Peyer's patch (tissue), 4 donors: ENCODE data around the gene ROBO2. TPM values are rescaled to one million over a fixed set of nuclear protein-coding genes. Genes with fewer than 3 reads are reported as not detected.

Source experiments
- DNase-seq, 3 donors: peaks; one replicate each; pipeline ENCODE4 v3.0.0-alpha.2; 2017 to 2019
- H3K27ac ChIP-seq, 4 donors: fragments of 200-600 bp; sonication (generic); one replicate each; pipeline ENCODE4 v1.5.1; 2016 to 2019
- H3K27me3 ChIP-seq, 2 donors: fragments of 200-600 bp; sonication (generic); one replicate each; pipeline ENCODE4 v1.5.1; 2019
- H3K36me3 ChIP-seq, 3 donors: fragments of 200-600 bp; sonication (generic); one replicate each; pipeline ENCODE4 v1.5.1; 2016 to 2019
- H3K4me1 ChIP-seq, 4 donors: fragments of 200-600 bp; sonication (generic); one replicate each; pipeline ENCODE4 v1.5.1; 2016 to 2019
- H3K4me3 ChIP-seq, 4 donors: fragments of 200-600 bp; sonication (generic); 1 replicate in 3 of 4; 2 replicates in 1 of 4; pipeline ENCODE4 v1.5.1; 2016 to 2019; ENCODE audit warnings: mild to moderate bottlenecking in 1 of 4
- H3K9me3 ChIP-seq, 4 donors: fragments of 200-600 bp; sonication (generic); one replicate each; pipeline ENCODE4 v1.5.1; 2016 to 2019; ENCODE audit warnings: mild to moderate bottlenecking in 1 of 4
- POLR2A ChIP-seq, 2 donors: fragments of 450-650 bp; IDR thresholded peaks; one replicate each; pipeline ENCODE4 v1.5.1; 2017; ENCODE audit warnings: antibody characterized with exemption in 2 of 2, mild to moderate bottlenecking in 2 of 2, moderate library complexity in 2 of 2
- total RNA-seq, 4 donors: library from RNA; depleted of rRNA; stranded (reverse); fragments of >200 nt; gene quantifications; one replicate each; pipeline ENCODE4 v1.1.0, GENCODE V29; 2016
- TF ChIP-seq, protein P1 (sequence below), 6 experiments: fragments of 450-650 bp in 4 of 6; fragments of 200-600 bp in 2 of 6; sonication (generic) in 1 of 6; IDR thresholded peaks; one replicate each; pipeline ENCODE4 v1.5.1; 2017 to 2019; ENCODE audit warnings: antibody characterized with exemption in 6 of 6, mild to moderate bottlenecking in 3 of 6, moderate library complexity in 1 of 6

ROBO2 gene
- total RNA-seq, 4 donors from 2014 or later = 1.1 to 5.4 (median 3.4) TPM

DNA sequence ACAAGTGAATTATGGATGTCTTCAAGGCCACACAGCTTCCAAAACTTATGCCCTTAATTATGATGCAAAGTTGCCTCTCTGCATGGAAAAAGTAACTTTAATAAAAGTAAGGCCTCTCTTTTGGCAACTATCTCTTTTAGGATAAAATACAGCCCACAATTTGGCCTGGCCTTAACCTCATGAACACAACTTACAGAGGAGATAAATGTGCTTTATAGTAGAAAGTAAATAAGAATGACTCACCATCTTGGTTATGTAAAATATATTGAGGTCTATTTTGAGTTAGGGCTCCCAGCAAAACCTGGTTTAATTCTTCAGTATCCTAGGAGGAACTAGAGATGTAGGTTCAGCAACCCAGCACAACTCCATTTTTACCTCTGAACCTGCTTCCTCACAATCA is 164.0 kb downstream of the ROBO2 start:
- Histone ChIP-seq H3K4me1 (no peaks in the 10 kb centered on the region), H3K36me3 (no peaks in the 10 kb centered on the region), H3K27ac (no peak overlapping the region), H3K4me3 (no peak overlapping the region), H3K9me3 (no peaks in the 10 kb centered on the region), H3K27me3 (no peaks in the 10 kb centered on the region)
- no peak for DNase-seq
- no peak for TF ChIP-seq POLR2A (IDR thresholded peaks at IDR 0.05)
- TF ChIP-seq, protein P1, sequence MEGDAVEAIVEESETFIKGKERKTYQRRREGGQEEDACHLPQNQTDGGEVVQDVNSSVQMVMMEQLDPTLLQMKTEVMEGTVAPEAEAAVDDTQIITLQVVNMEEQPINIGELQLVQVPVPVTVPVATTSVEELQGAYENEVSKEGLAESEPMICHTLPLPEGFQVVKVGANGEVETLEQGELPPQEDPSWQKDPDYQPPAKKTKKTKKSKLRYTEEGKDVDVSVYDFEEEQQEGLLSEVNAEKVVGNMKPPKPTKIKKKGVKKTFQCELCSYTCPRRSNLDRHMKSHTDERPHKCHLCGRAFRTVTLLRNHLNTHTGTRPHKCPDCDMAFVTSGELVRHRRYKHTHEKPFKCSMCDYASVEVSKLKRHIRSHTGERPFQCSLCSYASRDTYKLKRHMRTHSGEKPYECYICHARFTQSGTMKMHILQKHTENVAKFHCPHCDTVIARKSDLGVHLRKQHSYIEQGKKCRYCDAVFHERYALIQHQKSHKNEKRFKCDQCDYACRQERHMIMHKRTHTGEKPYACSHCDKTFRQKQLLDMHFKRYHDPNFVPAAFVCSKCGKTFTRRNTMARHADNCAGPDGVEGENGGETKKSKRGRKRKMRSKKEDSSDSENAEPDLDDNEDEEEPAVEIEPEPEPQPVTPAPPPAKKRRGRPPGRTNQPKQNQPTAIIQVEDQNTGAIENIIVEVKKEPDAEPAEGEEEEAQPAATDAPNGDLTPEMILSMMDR (IDR thresholded peaks at IDR 0.05) = no peak

GRCh38 chr3:77204788-77205187 is 164.9 kb downstream of the ROBO2 start:
- no peak overlapping the region for H3K27ac ChIP-seq
- H3K4me3 ChIP-seq = no peak overlapping the region
- H3K9me3 ChIP-seq = no peaks in the 10 kb centered on the region
- DNase-seq = no peak
- TF ChIP-seq, protein P1 (IDR thresholded peaks at IDR 0.05) = no peak
- TF ChIP-seq POLR2A (IDR thresholded peaks at IDR 0.05) = no peak
- no peaks in the 10 kb centered on the region for H3K27me3 ChIP-seq
- H3K4me1 ChIP-seq = no peaks in the 10 kb centered on the region
- H3K36me3 ChIP-seq = no peaks in the 10 kb centered on the region

DNA sequence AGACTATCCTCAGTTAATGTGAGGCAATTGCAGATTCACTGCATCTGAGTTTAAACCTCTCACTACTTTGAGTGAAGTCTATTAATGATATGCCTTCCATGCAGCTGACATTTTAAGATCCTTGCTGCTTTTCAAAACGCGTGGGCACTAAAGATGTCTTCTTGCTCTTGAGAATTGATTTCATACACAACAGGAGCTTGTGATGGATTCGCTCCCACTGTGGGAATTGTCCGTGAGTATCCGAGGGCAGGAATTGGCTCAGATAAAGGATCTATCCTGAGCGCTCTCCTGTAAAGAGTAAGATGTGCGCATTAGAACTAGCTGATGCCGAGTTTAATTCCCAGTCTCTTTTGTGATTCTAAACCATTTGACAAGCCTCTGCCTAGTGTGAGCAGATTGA is 167.9 kb downstream of the ROBO2 start:
- no peaks in the 10 kb centered on the region for H3K36me3 ChIP-seq
- no peak for DNase-seq
- no peaks in the 10 kb centered on the region for H3K27me3 ChIP-seq
- no peaks in the 10 kb centered on the region for H3K9me3 ChIP-seq
- no peak for TF ChIP-seq POLR2A (IDR thresholded peaks at IDR 0.05)
- TF ChIP-seq, protein P1 (IDR thresholded peaks at IDR 0.05) = no peak
- no peak overlapping the region for H3K4me3 ChIP-seq
- H3K27ac ChIP-seq = no peak overlapping the region
- H3K4me1 ChIP-seq = no peaks in the 10 kb centered on the region

DNA sequence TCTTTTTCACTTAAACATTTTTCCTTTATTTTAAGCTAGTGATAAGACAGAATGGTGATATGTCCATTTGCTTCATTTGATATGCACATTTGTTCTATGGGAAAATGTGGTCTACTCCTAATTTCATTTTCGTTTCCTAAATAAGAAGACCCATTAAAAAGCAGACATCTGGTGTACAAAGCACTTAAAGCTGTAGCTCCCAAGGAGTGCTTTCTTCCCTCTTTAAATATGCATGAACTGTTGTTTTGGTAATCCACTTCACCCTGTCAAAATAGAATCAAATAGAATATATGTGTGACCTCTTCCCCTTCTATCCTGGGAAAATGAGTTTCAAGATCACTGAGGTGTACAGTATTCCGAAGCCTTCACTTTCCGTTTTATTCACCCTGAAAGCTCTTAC is 182.8 kb downstream of the ROBO2 start:
- Histone ChIP-seq H3K27me3 (no peaks in the 10 kb centered on the region), H3K4me3 (no peak overlapping the region), H3K36me3 (no peaks in the 10 kb centered on the region), H3K9me3 (no peaks in the 10 kb centered on the region), H3K4me1 (no peaks in the 10 kb centered on the region), H3K27ac (no peak overlapping the region)
- DNase-seq = no peak
- TF ChIP-seq, protein P1 (IDR thresholded peaks at IDR 0.05) = no peak
- no peak for TF ChIP-seq POLR2A (IDR thresholded peaks at IDR 0.05)

DNA sequence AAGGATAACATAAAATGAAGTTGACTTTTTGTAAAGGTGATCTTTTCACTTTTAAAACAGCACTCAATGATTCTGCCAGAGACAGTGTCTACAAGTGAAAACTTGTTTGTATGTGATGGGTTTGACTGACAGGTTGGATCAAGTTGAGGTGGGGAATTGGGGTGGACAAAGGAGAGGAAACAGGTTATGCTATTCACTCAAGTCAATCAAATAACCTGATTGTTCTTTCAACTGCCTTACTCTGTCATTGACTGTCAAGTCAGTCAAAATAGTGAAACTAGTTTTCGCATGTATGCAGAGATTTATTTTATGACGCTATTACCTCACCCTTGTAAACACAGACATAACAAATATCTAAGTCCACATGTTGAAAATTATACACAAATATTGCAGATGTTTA is 187.7 kb downstream of the ROBO2 start:
- no peaks in the 10 kb centered on the region for H3K27me3 ChIP-seq
- no peak for DNase-seq
- H3K4me1 ChIP-seq = no peaks in the 10 kb centered on the region
- H3K4me3 ChIP-seq = no peak overlapping the region
- no peaks in the 10 kb centered on the region for H3K9me3 ChIP-seq
- no peak overlapping the region for H3K27ac ChIP-seq
- TF ChIP-seq POLR2A (IDR thresholded peaks at IDR 0.05) = no peak
- TF ChIP-seq, protein P1 (IDR thresholded peaks at IDR 0.05) = no peak
- H3K36me3 ChIP-seq = no peaks in the 10 kb centered on the region

DNA sequence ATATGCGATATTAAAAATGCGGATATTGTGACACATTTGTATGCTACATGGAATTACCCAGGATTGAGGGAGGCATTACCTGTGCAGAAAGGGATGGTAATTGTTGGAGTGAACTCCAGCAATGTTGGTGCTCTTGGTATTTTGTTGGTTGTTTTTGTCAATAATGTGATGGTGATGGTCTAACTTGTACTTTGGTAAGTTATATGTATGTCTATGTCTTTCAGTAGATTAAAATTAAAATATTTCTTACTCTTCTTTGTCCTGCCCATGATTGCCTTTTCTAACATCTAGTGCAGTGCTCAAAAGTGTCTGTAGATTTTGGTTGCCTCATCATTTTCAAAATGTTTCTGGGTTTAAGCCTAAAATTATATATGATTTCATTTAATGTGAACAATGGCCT is 192.7 kb downstream of the ROBO2 start:
- no peaks in the 10 kb centered on the region for H3K9me3 ChIP-seq
- H3K36me3 ChIP-seq = no peaks in the 10 kb centered on the region
- H3K27me3 ChIP-seq = no peaks in the 10 kb centered on the region
- DNase-seq = no peak
- no peak overlapping the region for H3K27ac ChIP-seq
- no peak for TF ChIP-seq POLR2A (IDR thresholded peaks at IDR 0.05)
- TF ChIP-seq, protein P1 (IDR thresholded peaks at IDR 0.05) = no peak
- no peaks in the 10 kb centered on the region for H3K4me1 ChIP-seq
- H3K4me3 ChIP-seq = no peak overlapping the region
